ENCODE measurements around the gene NAPG.
"Not testable (repeated sequence)": the region's sequence is repeated elsewhere in the genome, so short reads cannot be mapped to it uniquely, and the experiment has no call there.

NAPG gene

GRCh38 chr18:10552226-10552625 lies 26.4 kb downstream of the NAPG start:
- no peak for DNase-seq (ENCODE audit: low spot score)

GRCh38 chr18:10556251-10556650 lies 30.4 kb downstream of the NAPG start:
- DNase-seq (ENCODE audit: low spot score): not testable (repeated sequence)

GRCh38 chr18:10557085-10557677 lies 31.4 kb downstream of the NAPG start:
- DNase-seq (ENCODE audit: low spot score): no peak

GRCh38 chr18:10558243-10558966 lies 32.6 kb downstream of the NAPG start:
- no peak for DNase-seq (ENCODE audit: low spot score)

- DNase-seq (ENCODE audit: low spot score): no peak
Observed at GRCh38 chr18:10558967-10559298, 33.1 kb downstream of the NAPG start.

GRCh38 chr18:10559553-10560451 lies 34.0 kb downstream of the NAPG start:
- no peak for DNase-seq (ENCODE audit: low spot score)

- peak; percentile 80 for DNase-seq (ENCODE audit: low spot score)
Observed at GRCh38 chr18:10560452-10561045, 34.7 kb downstream of the NAPG start.

- no peak for DNase-seq (ENCODE audit: low spot score)
Observed at GRCh38 chr18:10562773-10563160, 36.9 kb downstream of the NAPG start.

- no peak for DNase-seq (ENCODE audit: low spot score)
Observed at GRCh38 chr18:10563886-10564285, 38.1 kb downstream of the NAPG start.

- DNase-seq (ENCODE audit: low spot score): no peak
Observed at GRCh38 chr18:10564975-10565773, 39.3 kb downstream of the NAPG start.

- no peak for DNase-seq (ENCODE audit: low spot score)
Observed at GRCh38 chr18:10565835-10566234, 40.0 kb downstream of the NAPG start.

GRCh38 chr18:10566390-10566789 lies 40.6 kb downstream of the NAPG start:
- DNase-seq (ENCODE audit: low spot score): no peak

GRCh38 chr18:10569941-10570340 lies 44.1 kb downstream of the NAPG start:
- not testable (repeated sequence) for DNase-seq (ENCODE audit: low spot score)

- DNase-seq (ENCODE audit: low spot score): no peak
Observed at GRCh38 chr18:10570622-10571021, 44.8 kb downstream of the NAPG start.

GRCh38 chr18:10571537-10571936 lies 45.7 kb downstream of the NAPG start:
- no peak for DNase-seq (ENCODE audit: low spot score)

- DNase-seq (ENCODE audit: low spot score): not testable (repeated sequence)
Observed at GRCh38 chr18:10573261-10573660, 47.4 kb downstream of the NAPG start.

- DNase-seq (ENCODE audit: low spot score): not testable (repeated sequence)
Observed at GRCh38 chr18:10574412-10574811, 48.6 kb downstream of the NAPG start.

GRCh38 chr18:10577842-10578572 lies 52.2 kb downstream of the NAPG start:
- not testable (repeated sequence) for DNase-seq (ENCODE audit: low spot score)

- not testable (repeated sequence) for DNase-seq (ENCODE audit: low spot score)
Observed at GRCh38 chr18:10578573-10578899, 52.7 kb downstream of the NAPG start.

GRCh38 chr18:10579079-10579867 lies 53.4 kb downstream of the NAPG start:
- DNase-seq (ENCODE audit: low spot score): no peak
